Hindlimb muscle (tissue), 1 donor: ENCODE measurements around the gene FBXW10. TPM values are rescaled to one million over a fixed set of nuclear protein-coding genes. Genes with fewer than 3 reads are reported as not detected.
"Not testable (repeated sequence)": the region's sequence is repeated elsewhere in the genome, so short reads cannot be mapped to it uniquely, and the experiment has no call there.

Experiments used
- DNase-seq: peaks from one replicate; pipeline ENCODE4 v3.0.0-alpha.2; 2013
- polyA plus RNA-seq: library from polyadenylated mRNA; unstranded; fragments of 120-200 nt; gene quantifications from one replicate; pipeline ENCODE4 v1.2.1, GENCODE V29; 2013; ENCODE audit not compliant: insufficient read length

The FBXW10 gene
- polyA plus RNA-seq, 1 donor, result 0.13 TPM

DNA sequence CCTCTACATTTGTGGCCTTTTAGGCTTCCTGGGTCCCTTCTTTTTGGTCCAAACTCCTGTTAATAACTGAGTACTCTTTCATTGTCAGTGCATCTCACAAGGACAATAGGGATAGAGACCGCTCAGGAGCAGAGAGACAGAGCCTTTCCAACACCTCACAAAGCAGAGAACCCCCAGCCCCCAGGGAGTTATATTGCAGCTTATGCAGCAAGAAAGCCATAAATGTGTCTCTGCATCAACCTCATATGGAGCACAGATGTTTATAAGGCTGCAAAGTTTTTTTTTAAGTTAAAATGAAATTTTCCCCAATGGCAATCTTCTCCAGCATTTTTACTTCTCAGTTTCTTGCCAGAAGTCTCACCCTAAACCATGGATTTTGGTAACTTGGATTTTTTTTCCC, 6.4 kb downstream of the FBXW10 start:
- DNase-seq, result not testable (repeated sequence)

DNA sequence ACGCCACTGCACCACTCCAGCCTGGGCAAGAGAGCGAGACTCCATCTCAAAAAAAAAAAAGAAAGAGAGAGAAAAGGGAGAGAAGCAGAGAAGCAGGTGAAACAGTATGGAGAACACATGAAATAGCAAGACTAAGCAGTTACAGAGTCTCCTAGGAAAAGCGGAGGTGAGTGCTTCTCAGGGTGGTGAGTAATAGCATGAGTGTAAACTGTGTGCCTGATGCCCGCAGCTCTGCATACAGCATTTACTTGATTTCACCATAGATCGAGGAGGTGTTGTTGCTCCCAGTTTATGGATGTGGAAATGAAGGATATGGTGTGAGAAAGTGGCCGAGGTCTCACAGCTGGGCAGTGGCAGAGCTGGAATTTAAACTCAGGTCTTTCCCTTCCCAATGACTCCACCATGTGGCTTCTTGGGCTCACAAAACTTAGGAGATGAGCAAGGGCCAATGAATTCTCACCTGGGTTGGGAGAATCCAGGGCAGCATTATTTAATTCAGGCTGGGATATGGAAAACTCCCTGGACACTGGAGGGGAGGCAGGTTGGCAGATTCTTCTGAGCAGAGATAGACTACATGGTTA, 10.1 kb downstream of the FBXW10 start:
- not testable (repeated sequence) for DNase-seq

DNA sequence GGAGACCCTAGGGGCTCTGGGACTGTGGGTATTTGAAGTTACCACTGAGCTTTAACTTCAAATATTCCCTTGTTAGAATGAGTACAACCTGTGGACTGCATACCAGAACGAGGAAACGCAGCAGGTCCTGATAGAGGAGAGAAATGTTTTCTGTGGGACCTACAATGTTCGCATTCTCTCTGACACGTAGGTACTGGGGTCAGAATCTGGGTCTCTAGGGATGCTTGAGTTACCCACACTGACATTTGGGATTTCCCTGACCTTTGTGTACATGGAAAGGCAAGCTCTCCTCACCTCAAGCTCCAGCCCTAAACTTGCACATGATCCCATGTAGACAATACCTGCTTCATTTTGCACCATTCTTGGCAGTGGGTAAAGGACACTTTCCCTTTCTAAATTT, 12.1 kb downstream of the FBXW10 start:
- DNase-seq, result not testable (repeated sequence)

DNA sequence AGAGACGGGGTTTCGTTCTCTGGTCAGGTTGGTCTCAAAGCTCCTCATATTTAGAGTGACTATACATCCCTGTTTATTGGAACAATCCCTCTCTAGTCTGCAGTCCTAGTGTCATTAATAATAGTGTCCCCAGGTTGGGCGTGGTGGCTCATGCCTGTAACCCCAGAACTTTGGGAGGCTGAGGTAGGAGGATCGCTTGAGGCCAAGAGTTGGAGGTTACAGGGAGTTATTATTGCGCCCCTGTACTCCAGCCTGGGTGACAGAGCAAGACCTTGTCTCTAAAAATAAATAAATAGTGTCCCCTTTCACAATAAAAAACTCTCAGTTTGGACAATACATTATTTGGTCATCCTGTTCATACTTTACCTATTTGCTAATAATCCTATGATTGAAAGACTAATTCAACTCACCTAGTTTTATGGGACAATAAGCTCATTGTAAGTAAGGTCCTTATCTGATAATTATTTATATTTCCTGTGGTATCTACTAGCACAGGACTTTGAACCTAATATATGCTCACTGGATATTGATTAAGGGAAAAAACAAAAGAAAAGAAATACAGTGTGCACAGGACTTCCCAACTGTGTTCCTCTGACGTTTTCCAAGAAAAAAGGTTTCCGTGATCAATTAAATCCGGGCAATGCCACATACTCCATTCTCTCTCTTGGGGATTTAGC, 13.7 kb downstream of the FBXW10 start:
- not testable (repeated sequence) for DNase-seq

DNA sequence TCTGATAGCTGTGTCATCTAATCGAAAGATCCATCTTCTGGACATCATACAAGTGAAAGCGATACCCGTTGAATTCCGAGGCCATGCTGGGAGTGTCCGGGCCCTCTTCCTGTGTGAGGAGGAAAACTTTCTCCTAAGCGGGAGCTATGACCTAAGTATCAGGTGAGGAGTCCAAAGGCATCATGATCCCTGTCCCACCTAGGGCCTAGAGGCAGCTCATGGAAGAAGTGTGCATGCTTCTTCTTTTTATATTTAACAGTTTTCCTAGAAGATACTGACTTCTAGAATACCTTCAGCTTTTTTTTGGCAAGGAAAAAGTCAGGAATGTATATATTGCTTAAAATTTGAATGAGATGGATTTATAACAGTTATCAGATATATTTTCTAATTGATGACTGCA, 14.5 kb downstream of the FBXW10 start:
- DNase-seq, result not testable (repeated sequence)

DNA sequence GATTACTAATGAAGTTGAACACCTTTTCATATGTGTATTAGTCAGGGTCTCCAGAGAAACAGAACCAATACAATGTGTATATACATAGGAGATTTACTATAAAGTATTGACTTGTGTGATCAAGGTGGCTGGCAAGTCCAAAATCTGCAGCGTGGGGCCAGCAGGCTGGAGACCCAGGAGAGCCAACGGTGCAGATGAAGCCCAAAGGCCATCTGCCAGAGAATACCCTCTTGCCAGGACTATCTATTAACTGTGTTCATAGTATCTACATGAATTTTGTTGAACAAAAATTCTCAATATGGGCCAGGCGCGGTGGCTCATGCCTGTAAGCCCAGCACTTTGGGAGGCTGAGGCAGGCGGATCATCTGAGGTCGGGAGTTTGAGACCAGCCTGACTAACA, 16.4 kb downstream of the FBXW10 start:
- DNase-seq, result not testable (repeated sequence)

DNA sequence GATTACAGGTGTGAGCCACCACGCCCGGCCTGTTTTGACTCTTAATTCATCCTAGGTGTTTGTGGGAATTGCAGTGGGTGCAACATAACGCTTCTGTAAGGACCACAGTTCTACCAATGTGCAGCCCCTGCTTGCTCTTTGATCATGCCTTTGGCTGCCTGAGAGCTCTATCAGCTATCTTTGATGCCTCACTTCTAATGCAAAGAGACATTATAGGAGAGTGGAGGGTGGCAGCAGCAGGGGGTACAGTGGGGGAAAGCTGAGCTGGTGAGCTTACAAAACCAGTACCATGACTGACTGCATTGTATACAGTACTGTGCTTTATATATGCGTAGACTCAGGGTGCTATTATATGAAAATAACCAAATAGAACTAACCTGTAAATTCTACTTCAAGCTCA, 26.7 kb downstream of the FBXW10 start:
- DNase-seq, result not testable (repeated sequence)

DNA sequence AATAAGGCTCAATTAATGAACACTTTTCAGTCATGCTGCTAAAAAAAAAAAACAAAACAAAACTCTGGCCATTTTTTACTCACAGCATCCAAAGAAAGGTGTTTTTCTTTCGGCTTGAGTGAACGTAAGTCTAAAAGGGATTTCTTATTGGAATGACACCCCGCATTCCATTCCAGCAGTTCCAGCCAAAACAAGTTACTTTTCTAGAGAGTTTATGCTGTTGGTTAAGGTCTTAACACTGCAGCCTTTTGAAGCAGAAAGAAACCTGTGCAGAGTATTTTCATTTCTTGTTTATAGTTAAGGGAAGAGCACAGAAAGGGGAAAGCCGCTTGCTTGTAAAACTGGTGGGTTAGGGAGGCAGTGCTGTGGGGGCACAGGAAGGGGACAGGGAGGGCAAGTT, 27.2 kb downstream of the FBXW10 start:
- DNase-seq, result not testable (repeated sequence)

DNA sequence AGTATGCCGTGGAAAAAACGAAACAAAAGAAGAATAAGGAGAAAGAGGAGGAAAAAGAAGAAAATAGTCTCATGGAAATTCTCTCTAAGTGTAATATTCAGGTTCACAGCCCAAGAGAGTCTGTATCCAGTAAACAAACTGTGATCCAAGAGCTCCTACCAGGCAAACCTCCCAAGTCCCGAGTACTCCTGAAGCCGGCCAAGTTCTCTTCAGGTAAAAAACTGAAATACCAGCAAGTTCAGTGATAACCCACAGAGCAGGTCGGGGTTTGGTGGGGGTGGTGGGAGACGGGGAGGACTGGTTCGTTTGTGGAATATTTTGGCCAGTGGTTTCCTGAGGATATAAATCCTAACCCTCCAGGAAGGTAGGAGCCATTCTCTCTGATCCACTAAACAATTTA, 28.6 kb downstream of the FBXW10 start:
- DNase-seq, result no peak

DNA sequence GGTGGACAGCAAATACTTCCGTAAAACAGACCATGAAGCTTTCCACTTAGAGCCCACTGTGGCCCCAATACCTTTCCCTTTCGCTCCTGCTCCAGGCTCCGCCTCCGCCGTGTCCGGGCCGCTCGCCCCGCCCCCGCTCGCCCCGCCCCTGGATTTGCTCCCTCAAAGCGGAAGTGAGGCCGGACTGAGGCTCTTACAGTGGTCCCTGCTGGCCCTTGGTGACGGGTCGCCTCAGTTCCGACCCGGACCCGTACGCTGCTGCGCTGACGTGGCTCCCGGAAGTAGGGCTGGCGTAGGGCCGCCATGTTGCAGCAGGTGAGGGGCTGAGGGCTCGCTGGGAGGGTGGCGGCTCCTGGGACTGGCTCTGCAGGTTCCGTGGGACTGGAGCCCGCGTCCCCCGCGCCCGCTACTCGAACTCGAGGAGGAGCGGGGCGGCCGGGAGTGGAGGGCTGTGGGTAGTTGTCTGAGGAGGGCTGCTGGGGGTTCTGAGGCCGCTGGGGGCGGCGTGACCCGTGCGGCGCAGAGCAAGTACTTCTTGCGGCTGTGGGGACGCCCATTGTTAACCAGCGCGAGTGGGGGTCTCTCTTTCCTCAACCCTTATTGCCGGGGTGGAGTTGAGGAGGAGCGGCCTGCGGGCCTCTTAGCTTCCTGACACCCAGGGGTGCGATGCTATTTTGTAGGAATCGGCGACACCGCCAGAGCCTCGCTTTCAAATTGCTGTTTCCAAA, 37.3 kb downstream of the FBXW10 start, which contains the start of gene TVP23B:
TSS of gene TVP23B (plus strand) at position 193 of the 728 bp plus-strand sequence. CDS start at position 304, 111 bp downstream.
- peak; percentile 92 for DNase-seq

DNA sequence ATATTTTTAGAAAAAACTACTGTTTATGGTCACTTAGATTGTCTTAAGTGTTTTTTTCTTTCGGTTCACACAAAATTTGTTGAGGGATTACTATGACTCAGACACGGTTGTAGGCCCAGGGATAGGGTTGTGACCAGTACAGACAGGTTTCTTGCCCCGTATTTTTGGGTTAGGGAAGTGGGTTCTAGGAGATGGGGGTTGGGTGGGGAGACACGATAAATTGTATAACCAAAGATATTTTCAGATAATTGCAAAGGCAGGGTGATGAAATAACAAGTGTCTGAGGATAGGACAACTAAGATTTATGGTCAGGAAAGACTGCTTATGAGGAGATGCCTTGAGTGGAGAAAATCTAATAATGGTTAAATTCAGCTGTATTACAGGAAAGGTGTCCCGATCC, 38.0 kb downstream of the FBXW10 start:
- DNase-seq, result not testable (repeated sequence)

DNA sequence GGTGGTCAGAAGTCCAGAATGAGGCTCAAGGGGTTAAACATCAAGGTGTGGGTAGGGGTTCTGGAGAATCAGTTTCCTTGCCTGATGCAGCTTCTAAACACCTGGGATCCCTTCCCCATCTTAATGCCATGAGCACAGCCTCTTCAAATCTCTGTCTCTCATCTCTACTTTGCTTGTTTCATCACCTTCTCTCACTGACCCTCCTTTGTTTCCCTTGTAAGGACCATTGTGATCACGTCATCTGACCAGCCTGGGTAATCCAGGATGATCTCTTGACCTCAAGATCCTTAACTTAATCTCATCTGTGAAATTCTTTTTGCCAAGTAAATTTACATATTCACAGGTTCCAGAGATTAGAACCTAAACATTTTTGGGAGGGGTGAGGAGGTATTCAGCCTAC, 42.1 kb downstream of the FBXW10 start:
- DNase-seq, result not testable (repeated sequence)

DNA sequence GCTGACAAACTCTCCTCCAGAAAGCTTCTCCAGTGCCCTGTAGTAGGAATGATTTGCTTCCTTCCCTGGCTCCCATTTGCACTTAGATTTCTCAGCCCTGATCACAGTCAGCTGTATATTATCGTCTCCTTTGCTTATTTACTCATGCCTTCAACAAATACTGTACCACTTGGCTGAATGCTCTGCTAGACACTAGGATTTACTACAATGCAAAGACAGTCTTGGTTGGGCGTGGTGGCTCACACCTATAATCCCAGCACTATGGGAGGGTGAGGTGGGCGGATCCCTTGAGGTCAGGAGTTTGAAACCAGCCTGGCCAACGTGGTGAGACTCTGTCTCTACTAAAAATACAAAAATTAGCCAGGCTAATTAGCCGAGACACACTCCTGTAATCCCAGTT, 43.0 kb downstream of the FBXW10 start:
- not testable (repeated sequence) for DNase-seq

DNA sequence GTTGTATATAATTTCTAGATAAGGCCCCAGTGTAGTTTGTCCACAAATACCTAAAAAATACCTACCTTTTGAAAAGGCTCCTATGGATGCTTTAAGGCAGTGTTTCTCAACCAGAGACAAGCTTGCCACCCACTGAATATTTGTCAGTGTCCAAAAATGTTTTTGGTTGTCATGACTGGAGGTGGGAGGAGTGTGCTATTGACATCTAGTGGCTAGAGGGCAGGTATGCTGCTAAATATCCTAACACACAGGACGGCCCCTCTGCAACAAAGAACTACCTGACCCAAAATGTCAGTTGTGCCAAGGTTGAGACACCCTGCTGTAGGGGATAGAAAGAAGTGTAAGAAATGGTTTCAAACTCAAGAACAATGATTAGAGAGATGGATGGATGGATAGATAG, 47.5 kb downstream of the FBXW10 start:
- not testable (repeated sequence) for DNase-seq

DNA sequence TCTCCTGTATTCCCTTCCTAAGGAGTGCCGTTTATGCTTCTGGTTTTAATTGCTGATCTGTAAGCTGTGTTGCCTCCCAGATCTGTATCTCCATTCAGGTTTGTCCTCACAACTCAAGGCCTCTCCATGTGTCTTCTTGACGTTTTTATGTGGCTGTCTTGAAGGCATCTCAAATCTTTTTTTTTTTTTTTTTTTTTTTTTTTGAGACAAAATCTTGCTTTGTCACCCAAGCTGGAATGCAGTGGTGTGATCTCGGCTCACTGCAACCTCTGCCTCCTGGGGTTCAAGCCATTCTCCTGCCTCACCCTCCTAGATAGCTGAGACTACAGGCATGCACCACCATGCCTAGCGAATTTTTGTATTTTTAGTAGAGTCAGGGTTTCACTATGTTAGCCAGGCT, 51.0 kb downstream of the FBXW10 start:
- not testable (repeated sequence) for DNase-seq

DNA sequence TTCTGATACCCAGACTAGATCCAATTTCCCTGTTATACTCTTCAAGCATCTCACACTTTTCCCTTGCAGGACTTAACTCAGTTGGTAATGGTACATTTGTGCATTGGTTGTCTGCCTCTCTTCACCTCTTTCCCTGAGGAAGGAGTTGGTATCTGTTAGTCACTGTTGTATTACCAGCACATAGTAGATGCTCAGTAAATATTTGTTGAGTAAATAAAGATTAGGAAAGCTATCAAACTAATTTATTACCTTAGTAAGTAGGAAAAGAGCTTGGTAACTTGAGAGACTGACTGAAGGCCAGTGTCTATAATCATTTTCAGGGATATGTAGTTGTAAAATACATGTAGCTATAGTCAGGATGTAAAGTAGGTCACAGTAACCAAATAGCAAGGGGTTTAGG, 53.0 kb downstream of the FBXW10 start:
- not testable (repeated sequence) for DNase-seq

DNA sequence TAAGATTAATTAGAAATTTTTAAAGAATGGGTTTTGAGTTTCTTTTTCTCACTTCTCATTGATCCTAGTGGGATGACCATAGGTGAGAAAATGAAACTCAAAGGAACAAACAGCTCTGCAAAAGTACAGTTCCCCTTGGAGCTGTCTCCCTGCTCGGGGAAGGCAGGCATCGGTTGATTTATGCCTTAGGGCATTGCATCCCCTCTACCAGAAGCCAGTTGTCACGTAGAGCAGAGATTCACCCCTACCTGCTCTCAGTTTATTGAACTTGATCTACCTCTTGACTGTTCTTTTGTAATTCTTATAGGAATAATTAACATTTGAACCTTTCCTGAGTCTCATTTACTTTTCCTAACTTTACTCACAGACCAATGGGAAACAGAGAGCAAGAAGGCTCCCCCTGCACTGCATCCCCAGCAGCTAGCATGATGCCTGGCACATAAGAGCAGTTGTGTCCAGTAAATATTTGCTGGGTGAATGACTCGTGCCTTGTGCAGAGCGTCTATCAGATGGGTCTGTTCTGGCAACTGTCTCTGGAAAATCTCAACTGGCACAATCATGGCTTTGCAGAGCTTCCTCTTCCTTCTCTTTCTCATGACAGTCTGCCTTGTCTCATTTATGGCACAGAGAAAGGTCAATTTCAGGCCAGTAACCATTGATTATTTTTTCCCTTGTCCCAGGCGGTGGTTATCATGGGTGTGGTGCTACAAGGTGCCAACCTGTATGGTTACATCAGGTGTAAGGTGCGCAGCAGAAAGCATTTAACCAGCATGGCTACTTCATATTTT, 59.8 kb downstream of the FBXW10 start:
- not testable (repeated sequence) for DNase-seq

DNA sequence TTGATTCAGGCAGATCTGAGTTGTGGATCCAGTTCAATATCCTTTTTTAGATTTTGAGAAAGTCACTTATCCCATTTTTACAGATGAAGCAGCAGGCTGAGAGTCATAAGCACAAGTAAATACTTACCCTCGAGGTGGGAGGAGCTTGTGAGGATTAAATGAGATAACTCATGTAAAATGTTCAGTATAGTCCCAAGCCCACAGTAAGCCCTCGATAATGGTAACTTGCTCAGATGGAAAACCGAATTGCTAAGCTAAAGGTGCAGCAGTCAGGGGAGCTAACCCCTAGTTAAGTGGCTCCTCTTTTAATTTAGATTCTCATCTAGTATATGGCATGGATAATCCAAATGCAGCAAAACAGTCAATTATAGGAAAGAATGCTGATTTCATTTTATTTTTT, 72.1 kb downstream of the FBXW10 start:
- DNase-seq, result not testable (repeated sequence)

DNA sequence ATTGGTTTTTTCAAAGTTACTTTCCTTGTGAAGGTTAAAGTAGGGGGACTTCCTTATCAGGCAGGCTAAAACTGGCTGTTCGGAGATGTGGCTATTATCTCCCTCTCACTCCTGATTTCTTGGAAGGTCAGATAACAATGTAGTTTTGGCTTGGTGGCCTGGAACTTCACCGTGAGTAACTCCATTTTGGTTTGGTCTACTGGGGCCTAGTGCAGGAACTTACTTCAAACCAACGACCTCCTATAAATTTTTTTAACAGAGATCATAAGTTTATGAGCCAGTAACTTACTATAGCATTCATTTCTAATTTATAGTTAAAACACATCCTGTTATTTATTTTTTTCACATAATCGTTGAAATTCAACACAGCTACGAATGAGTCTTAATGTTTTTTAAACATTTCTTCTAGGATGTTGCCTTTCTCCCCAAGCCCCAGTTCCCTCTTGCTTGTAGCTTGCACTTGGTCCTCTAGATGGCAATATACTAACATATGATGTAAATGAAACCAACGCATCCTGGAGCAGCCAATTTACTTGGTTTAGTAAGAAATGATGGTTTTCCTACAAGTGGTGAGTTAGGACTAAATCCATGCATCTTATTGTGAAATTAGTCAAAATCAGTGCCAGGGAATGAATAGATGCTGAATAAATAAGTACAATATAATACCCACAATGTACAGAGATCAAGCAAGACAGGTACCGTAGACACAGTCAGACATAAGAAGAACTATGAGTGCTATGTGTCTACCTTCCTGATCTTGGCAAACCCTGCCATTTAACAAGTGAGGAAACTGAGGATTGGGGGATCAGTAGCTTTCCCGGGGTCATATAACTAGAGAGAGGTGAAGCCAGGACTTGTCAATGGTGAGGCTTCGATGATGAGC, 72.9 kb downstream of the FBXW10 start:
- peak; percentile 34 for DNase-seq

DNA sequence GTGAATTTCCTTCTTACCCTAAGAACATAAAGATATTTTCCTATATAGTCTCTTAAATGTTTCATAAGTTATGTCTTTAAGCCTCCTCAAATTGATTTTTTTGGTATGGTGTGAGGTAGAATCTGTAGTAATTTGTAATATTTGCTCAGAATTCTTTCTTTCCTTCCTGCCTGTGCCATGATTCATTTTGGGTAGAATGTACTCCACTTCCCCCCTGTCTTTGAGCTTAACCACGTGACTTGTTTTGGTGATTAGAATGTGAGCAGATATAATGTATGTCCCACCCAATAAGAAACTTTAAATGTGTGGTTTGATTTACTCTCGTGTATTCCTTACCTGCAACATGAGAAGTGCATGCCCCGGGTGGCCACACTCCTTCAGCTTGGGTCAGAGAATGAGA, 77.6 kb downstream of the FBXW10 start:
- DNase-seq, result not testable (repeated sequence)

DNA sequence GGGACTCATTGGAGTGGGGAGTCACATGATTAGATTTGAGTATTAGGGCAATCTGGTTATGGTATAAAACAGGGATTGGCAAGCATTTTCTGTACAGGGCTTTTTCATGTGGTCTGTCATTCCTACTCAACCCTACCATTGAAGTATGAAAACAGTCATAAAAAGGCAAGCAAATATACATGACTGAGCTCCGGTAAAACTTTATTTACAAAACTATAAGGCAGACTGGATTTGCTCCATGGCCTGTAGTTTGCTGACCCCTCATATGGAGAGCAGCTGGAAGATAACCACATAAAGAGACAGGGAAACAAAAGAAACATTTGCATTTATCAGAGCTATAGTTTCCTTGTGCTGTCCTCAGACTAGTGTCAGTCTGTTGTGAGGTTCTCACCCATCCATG, 83.8 kb downstream of the FBXW10 start:
- DNase-seq, result not testable (repeated sequence)
